CD4-positive, alpha-beta T cell treated with Interleukin-21 for 1 hour (primary cell): ENCODE measurements around the gene PDYN.
A peak's percentile ranks its signal among the peaks of the same experiment; 100 is the strongest.

Experiments used
- DNase-seq: peaks from one replicate; pipeline ENCODE4 v3.0.0-alpha.2; 2020

PDYN gene

GRCh38 chr20:1992359-1993110, 1.3 kb downstream of the PDYN start:
- no peak for DNase-seq

GRCh38 chr20:1987826-1988225, 6.0 kb downstream of the PDYN start:
- no peak for DNase-seq

GRCh38 chr20:1983301-1983700, 10.6 kb downstream of the PDYN start:
- no peak for DNase-seq

- DNase-seq = no peak
These were observed 11.2 kb downstream of the PDYN start for GRCh38 chr20:1982686-1983085.

GRCh38 chr20:1979106-1979778, 14.6 kb downstream of the PDYN start:
- DNase-seq = no peak

- no peak for DNase-seq
These were observed 18.6 kb downstream of the PDYN start for GRCh38 chr20:1975291-1975690.

GRCh38 chr20:1973601-1974440, 20.0 kb downstream of the PDYN start:
- no peak for DNase-seq

GRCh38 chr20:1971893-1972586, 21.8 kb downstream of the PDYN start:
- DNase-seq = no peak

GRCh38 chr20:1968964-1969363, 24.9 kb downstream of the PDYN start:
- DNase-seq = no peak

GRCh38 chr20:1965520-1966351, 28.1 kb downstream of the PDYN start:
- peak; percentile 57 for DNase-seq

GRCh38 chr20:1964659-1965405, 29.0 kb downstream of the PDYN start:
- no peak for DNase-seq

GRCh38 chr20:1964061-1964460, 29.8 kb downstream of the PDYN start:
- no peak for DNase-seq

GRCh38 chr20:1961374-1961773, 32.5 kb downstream of the PDYN start:
- no peak for DNase-seq

GRCh38 chr20:1959156-1959555, 34.7 kb downstream of the PDYN start:
- DNase-seq = no peak

GRCh38 chr20:1958426-1958825, 35.4 kb downstream of the PDYN start:
- DNase-seq = no peak

GRCh38 chr20:1955217-1955616, 38.6 kb downstream of the PDYN start:
- DNase-seq = no peak

GRCh38 chr20:1953621-1954020, 40.2 kb downstream of the PDYN start:
- no peak for DNase-seq

- DNase-seq = no peak
These were observed 40.9 kb downstream of the PDYN start for GRCh38 chr20:1952737-1953530.

- DNase-seq = no peak
These were observed 42.3 kb downstream of the PDYN start for GRCh38 chr20:1951436-1952115.

- DNase-seq = no peak
These were observed 43.0 kb downstream of the PDYN start for GRCh38 chr20:1950836-1951235.
